GM21529 (cell line): Measurements from ENCODE around the gene PDE4D.

Experiments used
- ATAC-seq: cut with Tn5 transposase; IDR thresholded peaks from one replicate; pipeline ENCODE4 v1.9.1; 2021; ENCODE audit not compliant: unreplicated experiment

Gene PDE4D

GRCh38 chr5:58925627-58926540 is 967.6 kb downstream of the PDE4D start:
- no peak for ATAC-seq

DNA sequence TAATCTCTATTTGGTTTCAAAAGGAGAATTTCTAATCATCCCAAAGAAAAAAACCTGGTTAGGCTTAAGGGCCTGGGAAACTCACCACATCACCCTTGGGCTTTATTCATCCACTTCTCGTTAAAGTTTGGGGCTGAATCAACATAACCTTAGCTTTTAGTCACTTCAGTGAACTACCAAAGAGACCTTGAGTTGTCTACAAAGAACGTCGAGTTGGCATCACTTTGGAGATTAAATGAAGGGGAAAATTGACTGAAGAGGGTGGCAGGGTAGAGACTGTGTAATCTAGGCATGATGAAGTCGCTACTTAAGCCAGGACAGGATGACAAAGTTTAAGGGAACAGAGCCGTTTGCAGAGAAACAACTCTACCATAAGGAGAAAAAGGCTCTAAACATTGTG is 969.2 kb downstream of the PDE4D start:
- ATAC-seq: no peak

- no peak for ATAC-seq
Measured at GRCh38 chr5:58923355-58923754, 970.2 kb downstream of the PDE4D start.

DNA sequence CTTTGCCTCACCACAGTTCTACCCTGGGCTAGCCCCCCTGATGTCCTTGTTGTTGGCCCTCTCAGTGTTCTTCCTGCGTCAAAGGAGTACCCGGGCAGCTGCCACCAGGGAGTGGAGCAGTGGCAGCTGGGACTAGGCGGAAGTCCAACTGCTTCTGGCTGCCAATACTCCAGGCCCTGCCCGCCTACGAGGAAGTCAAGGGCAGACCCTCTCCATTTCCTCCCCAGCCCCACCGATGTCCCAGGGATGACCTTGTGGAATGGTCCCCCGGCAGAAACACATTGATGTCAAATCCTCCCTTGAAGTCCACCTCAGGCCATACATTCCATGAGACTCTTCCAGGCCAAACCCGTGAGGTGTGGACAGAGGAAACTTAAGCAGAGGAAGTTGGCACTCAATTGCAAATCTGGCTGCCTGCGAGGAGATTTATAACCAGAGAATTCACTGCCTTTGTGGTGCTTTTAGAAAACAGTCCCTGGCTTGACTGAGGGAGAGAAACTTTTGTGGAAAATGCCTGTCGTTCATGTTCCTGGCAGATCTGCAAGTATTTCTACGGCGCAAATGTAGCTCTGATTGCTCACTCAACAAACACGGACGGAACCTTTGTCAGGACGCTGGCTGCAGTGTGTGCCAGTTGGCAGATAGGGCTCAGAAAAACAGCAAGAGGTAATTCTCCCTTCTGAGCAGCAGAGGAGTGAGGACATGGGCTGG is 970.9 kb downstream of the PDE4D start:
- no peak for ATAC-seq

DNA sequence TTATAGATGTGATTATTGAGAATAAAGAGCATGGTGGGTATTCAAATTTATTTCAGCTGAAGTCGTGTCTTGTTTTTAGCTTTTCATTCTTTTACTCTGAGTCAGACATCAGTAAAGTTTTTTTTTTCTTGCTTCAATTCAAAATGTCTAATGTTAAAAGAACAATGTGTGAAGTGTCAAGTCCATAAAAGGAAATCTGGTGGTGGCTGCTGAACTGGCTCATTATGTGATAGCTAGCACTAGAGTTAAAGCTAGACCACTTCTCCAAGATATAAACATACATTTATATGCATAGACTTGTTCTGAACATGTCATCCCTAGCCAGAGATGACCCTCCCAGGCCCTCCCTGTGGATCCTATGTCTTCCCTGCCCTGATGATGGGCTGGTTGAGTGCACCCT is 972.4 kb downstream of the PDE4D start:
- ATAC-seq: no peak

GRCh38 chr5:58919833-58920232 is 973.7 kb downstream of the PDE4D start:
- ATAC-seq: no peak
